Lower leg skin (tissue), 3 donors: ENCODE results near the gene EFHC1.

Experiments used
- CTCF ChIP-seq, 3 donors: fragments of 450-650 bp; IDR thresholded peaks; one replicate each; pipeline ENCODE4 v1.5.1; 2016; ENCODE audit warnings: antibody characterized with exemption in 3 of 3, mild to moderate bottlenecking in 3 of 3, moderate library complexity in 2 of 3
- POLR2A ChIP-seq, 2 donors: fragments of 450-650 bp; IDR thresholded peaks; one replicate each; pipeline ENCODE4 v1.6.1; 2016 to 2017; ENCODE audit warnings: antibody characterized with exemption in 2 of 2, mild to moderate bottlenecking in 1 of 2, moderate library complexity in 1 of 2

GRCh38 chr6:52537001-52537753 lies 117.0 kb downstream of the EFHC1 start:
- no peak for TF ChIP-seq CTCF (IDR thresholded peaks at IDR 0.05)
- TF ChIP-seq POLR2A (IDR thresholded peaks at IDR 0.05): no peak
